Mucosa of gallbladder (tissue), 1 donor: ENCODE results near the gene TMEM9. TPM values are rescaled to one million over a fixed set of nuclear protein-coding genes. Genes with fewer than 3 reads are reported as not detected.
"Not testable (repeated sequence)": the region's sequence is repeated elsewhere in the genome, so short reads cannot be mapped to it uniquely, and the experiment has no call there.

Experiments
- DNase-seq: peaks from one replicate; pipeline ENCODE4 v3.0.0-alpha.2; 2020; ENCODE audit warnings: low spot score
- total RNA-seq: library from RNA; stranded (reverse); gene quantifications from one replicate; pipeline ENCODE4 v1.2.1, GENCODE V29; 2021
- donor health status: DM: no; HTN: no; CAD: no.

Gene TMEM9
- total RNA-seq, 1 donor from 2014 or later: 72.8 TPM

- no peak for DNase-seq
Measured at GRCh38 chr1:201173736-201174135, 19.5 kb upstream of the TMEM9 start.

DNA sequence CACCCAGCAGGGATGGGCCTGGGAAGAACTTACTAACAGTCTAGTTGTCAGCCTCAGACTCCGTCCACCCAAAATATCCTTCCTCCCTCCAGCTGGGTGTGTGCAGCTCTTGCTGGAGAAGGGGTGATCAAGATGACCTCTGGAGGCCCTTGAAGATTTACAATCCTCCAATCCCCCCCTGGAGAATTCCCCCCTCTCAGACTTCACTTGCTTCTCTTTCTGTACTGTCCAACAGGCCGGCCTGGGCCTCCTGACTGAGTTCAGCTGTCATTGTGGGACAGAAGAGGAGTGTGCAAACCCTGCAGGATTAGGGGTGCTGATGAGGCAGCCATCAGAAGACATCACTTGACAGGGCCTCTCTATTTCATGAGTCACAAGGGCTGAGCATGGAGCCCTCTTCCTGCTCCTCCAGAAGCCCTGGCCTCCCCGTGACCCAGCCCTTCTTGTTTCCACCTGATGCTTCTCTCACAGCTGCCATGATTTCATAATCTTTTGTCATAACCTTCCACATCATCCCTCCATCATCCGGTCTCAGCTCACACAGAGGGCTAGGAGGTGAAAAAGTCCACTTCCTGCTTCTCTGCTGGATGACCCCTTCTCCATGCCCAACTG lies 18.8 kb upstream of the TMEM9 start:
- no peak for DNase-seq

GRCh38 chr1:201172326-201172725 lies 18.1 kb upstream of the TMEM9 start:
- DNase-seq: no peak

- no peak for DNase-seq
Measured at GRCh38 chr1:201171063-201172036, 17.1 kb upstream of the TMEM9 start.

- DNase-seq: peak; percentile 96
Measured at GRCh38 chr1:201170533-201171062, 16.3 kb upstream of the TMEM9 start.

- DNase-seq: no peak
Measured at GRCh38 chr1:201169971-201170532, 15.8 kb upstream of the TMEM9 start.

GRCh38 chr1:201169203-201169602 lies 14.9 kb upstream of the TMEM9 start:
- DNase-seq: no peak

DNA sequence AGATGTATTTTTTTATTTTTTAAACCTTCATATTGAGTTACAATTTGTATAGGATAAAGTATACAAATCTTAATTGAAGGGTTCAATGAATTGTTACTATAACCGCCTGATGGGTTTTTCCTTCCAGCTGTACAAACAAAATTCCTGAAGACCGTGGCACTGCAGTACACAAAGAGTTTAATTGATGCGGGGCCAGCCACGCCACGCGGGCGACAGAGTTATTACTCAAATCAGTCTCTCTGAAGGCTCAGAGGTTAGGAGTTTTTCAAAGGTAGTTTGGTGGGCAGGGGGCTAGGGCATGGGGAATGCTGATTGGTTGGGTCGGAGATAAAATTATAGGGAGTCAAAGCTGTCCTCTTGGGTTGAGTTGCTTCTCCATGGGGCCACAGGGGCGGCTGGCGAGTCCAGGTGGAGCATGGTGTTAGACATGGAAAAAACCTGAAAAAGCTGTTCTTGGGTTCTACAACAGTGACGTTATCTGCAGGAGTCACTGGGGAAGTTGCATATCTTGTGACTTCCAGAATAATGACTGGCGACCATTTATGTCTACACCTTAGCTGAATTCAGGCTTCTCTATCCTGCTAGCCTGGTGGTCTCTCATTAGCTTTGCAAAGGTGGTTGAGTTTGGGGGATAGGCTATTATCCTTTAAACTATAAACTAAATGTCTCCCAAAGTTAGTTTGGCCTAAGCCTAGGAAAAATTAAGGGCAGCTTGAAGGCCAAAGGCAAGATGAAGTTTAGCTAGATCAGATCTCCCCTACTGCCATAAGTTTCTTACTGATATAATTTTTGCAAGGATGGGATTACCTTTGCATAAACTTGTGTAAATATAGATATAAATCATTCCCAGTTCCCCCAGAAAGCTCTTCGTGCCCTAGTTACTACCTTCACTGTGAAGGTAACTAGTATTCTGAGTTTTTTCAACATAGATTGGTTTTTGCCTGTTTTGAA lies 13.0 kb upstream of the TMEM9 start:
- DNase-seq: no peak

DNA sequence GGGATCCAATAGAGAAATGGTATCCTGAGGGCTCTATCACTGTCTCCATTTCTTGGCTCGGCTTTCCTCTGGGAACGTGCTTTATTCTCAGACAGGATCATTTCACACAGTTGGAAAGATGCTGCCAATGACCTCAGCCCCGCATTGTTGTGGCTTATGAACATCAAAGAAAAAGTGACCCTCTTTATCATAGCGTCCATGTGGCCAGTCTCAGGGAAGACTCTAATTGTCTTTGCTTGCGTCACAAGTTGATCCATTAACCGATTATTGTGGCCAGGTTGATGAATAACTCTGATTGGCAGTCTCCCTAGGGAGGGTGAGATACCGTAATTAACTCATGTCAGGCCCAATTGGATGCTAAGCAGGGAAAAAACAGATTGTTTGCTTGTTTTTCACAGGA lies 10.4 kb upstream of the TMEM9 start:
- DNase-seq: peak; percentile 24

GRCh38 chr1:201163707-201164106 lies 9.4 kb upstream of the TMEM9 start:
- no peak for DNase-seq

GRCh38 chr1:201163036-201163435 lies 8.8 kb upstream of the TMEM9 start:
- not testable (repeated sequence) for DNase-seq

- DNase-seq: no peak
Measured at GRCh38 chr1:201157949-201158348, 3.7 kb upstream of the TMEM9 start.

- DNase-seq: no peak
Measured at GRCh38 chr1:201156819-201157218, 2.5 kb upstream of the TMEM9 start.

- no peak for DNase-seq
Measured at GRCh38 chr1:201156346-201156745, 2.1 kb upstream of the TMEM9 start.

GRCh38 chr1:201155354-201155753 lies 1.1 kb upstream of the TMEM9 start:
- DNase-seq: no peak

DNA sequence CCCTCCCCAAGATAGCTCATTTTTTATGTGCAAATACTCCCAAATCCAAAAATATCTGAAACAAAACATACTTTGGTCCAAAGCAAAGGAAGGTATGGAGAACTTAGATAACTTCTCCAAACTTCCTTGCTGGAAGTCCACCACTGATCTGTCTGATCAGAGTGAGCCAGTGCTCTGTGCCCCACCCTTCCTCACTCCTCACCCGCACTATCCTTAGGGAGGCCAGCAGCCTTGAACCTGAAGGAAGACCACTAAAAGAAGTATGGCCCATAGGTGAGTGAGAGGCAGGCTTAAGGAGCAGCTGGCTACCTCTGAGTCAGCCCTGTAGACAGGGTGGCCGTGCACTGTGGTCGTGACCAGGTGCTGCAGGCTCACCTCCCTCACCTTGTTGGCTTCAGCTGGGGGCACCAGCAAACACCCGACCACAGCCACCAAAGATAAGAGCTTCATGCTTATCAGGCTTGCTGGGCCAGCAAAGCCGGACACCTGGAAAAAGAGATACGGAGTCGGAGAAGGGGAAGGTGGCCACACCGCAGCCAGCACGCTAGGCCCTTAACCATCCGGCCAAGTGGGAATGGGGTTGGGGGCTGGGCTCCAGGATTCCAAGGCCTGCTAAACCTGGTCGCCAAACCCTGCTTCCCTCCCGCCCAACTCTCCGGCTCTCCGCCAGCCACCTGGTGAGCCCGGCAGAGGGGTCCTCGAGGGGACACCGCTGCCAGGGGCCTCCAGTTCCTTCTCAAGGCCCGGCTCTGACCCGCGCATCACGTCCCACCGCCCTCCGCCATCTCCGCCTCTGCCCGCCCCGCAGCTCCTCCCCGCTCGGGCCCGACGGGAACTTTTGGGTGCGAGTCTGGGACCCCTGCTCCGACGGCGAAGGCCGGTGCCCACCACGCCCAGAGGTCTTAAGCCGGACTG lies 543 bp downstream of the TMEM9 start:
- DNase-seq: no peak

- DNase-seq: no peak
Measured at GRCh38 chr1:201149400-201149799, 4.9 kb downstream of the TMEM9 start.

GRCh38 chr1:201147396-201148015 lies 6.8 kb downstream of the TMEM9 start:
- no peak for DNase-seq

- no peak for DNase-seq
Measured at GRCh38 chr1:201146626-201147390, 7.5 kb downstream of the TMEM9 start.
